ENCODE results near the gene SAMD15.

GRCh38 chr14:77438596-77438995, 61.4 kb downstream of the SAMD15 start:
- TF ChIP-seq CTCF (IDR thresholded peaks at IDR 0.05; ENCODE audit: extremely low read depth in 1 of 2, insufficient read depth in 1 of 2, low read depth in 1 of 2, low read length in 2 of 2) (no peak), POLR2AphosphoS5 (IDR thresholded peaks at IDR 0.05; ENCODE audit: insufficient read depth, low read depth, low read length) (no peak), POLR2A (IDR thresholded peaks at IDR 0.05; ENCODE audit: low read depth, low read length) (no peak), FOS (IDR thresholded peaks at IDR 0.05; ENCODE audit: borderline replicate concordance, insufficient read depth, low read length) (no peak), EZH2 (IDR thresholded peaks at IDR 0.05; ENCODE audit: borderline replicate concordance, low read depth, low read length, severe bottlenecking) (no peak), MAX (IDR thresholded peaks at IDR 0.05; ENCODE audit: insufficient read depth, insufficient read length) (no peak)

Measured in endothelial cell of umbilical vein (primary cell).